Esophagus muscularis mucosa (tissue), 4 donors: ENCODE results near the gene GOLGA6C. TPM values are rescaled to one million over a fixed set of nuclear protein-coding genes. Genes with fewer than 3 reads are reported as not detected.
"Not testable (repeated sequence)": the region's sequence is repeated elsewhere in the genome, so short reads cannot be mapped to it uniquely, and the experiment has no call there.

Source experiments
- DNase-seq: peaks from one replicate; pipeline ENCODE4 v3.0.0-alpha.2; 2017; ENCODE audit errors: extremely low spot score
- H3K27ac ChIP-seq, 4 donors: fragments of 200-600 bp; sonication (generic); replicated peaks in 1 of 4; 1 replicate in 3 of 4; 2 replicates in 1 of 4; pipeline ENCODE4 v1.5.1; 2016 to 2019; ENCODE audit warnings: mild to moderate bottlenecking in 1 of 4
- H3K27me3 ChIP-seq, 4 donors: fragments of 200-600 bp; sonication (generic); one replicate each; pipeline versions ENCODE4 v1.5.1 to v1.6.0; 2016 to 2019
- H3K36me3 ChIP-seq, 4 donors: fragments of 200-600 bp; sonication (generic); one replicate each; pipeline ENCODE4 v1.5.1; 2016 to 2019
- H3K4me1 ChIP-seq, 4 donors: fragments of 200-600 bp; sonication (generic); one replicate each; pipeline ENCODE4 v1.5.1; 2016 to 2019
- H3K4me3 ChIP-seq, 4 donors: fragments of 200-600 bp; sonication (generic); 1 replicate in 2 of 4; 2 replicates in 2 of 4; pipeline ENCODE4 v1.5.1; 2016 to 2019; ENCODE audit warnings: mild to moderate bottlenecking in 4 of 4, moderate library complexity in 1 of 4
- H3K9me3 ChIP-seq, 4 donors: fragments of 200-600 bp; sonication (generic); 1 replicate in 3 of 4; 2 replicates in 1 of 4; pipeline ENCODE4 v1.5.1; 2016 to 2019
- CTCF ChIP-seq, 3 experiments: fragments of 200-600 bp in 2 of 3; fragments of 450-650 bp in 1 of 3; sonication (generic) in 2 of 3; IDR thresholded peaks; one replicate each; pipeline ENCODE4 v1.5.1; 2017 to 2019; ENCODE audit warnings: antibody characterized with exemption in 3 of 3, mild to moderate bottlenecking in 2 of 3, moderate library complexity in 1 of 3
- EP300 ChIP-seq: sonication (generic); formaldehyde crosslinking; IDR thresholded peaks from one replicate; pipeline ENCODE4 v1.6.1; 2017; ENCODE audit warnings: antibody characterized with exemption
- POLR2A ChIP-seq: fragments of 450-650 bp; IDR thresholded peaks from one replicate; pipeline ENCODE4 v1.6.1; 2017; ENCODE audit warnings: antibody characterized with exemption, moderate library complexity, mild to moderate bottlenecking, low read depth
- POLR2AphosphoS5 ChIP-seq, 2 donors: sonication (generic); formaldehyde crosslinking; IDR thresholded peaks; one replicate each; pipeline ENCODE4 v1.6.1; 2017; ENCODE audit warnings: antibody characterized with exemption in 2 of 2
- WGBS: methylation state at CpG from one replicate; pipeline ENCODE4 v1.1.5; 2018; 5-methylcytosine and 5-hydroxymethylcytosine counted together
- intact Hi-C: fragments of 100-400 bp; cut with DNase I; formaldehyde crosslinking; loops from one replicate; pipeline ENCODE4 v1.15.1; 2023
- small RNA-seq, 3 donors: library from RNA; depleted of rRNA; stranded (forward); fragments of <200 nt; gene quantifications; one replicate each; pipeline ENCODE3, GENCODE V24; 2016
- total RNA-seq, 4 donors: library from RNA; depleted of rRNA; stranded (reverse); fragments of >200 nt; gene quantifications; one replicate each; pipeline versions ENCODE4 v1.1.0 to v1.2.1, GENCODE V29; 2016

Gene GOLGA6C
- total RNA-seq, 4 donors from 2014 or later = not detected

- no peak for DNase-seq
- H3K27me3 ChIP-seq = no peaks in the 10 kb centered on the region
- intact Hi-C loops = no loop called here
- no peaks in the 10 kb centered on the region for H3K36me3 ChIP-seq
- no peaks in the 10 kb centered on the region for H3K4me1 ChIP-seq
- no peak overlapping the region for H3K27ac ChIP-seq
- no peak overlapping the region for H3K4me3 ChIP-seq
- TF ChIP-seq EP300 (no peak), CTCF (IDR thresholded peaks at IDR 0.05) (no peak), POLR2A (no peak), POLR2AphosphoS5 (IDR thresholded peaks at IDR 0.05) (no peak)
- H3K9me3 ChIP-seq = no peaks in the 10 kb centered on the region
- 69% methylated on average over 5 of the region's 5 CpGs for WGBS
Measured at GRCh38 chr15:75314552-75315290, 56.6 kb downstream of the GOLGA6C start.

GRCh38 chr15:75319231-75319897, 61.2 kb downstream of the GOLGA6C start:
- not testable (repeated sequence) for H3K27ac ChIP-seq

More at GRCh38 chr15:75319231-75319897, 61.2 kb downstream of the GOLGA6C start:
- intact Hi-C loops, H3K4me3 ChIP-seq, H3K9me3 ChIP-seq, H3K4me1 ChIP-seq, H3K27me3 ChIP-seq, DNase-seq, H3K36me3 ChIP-seq: not testable (repeated sequence)
- whole genome bisulfite sequencing = 91% methylated on average over 5 of the region's 5 CpGs

Small RNAs within 50 kb of the gene (small RNA-seq; reads per million reads assigned to genes)
- 0 reads per million in 3 donors for gene AC068338.1
- gene RN7SL327P = 0 reads per million in 3 donors
- 0 reads per million in 3 donors for gene RN7SL489P

Other genes with a start within 250 kb of the GOLGA6C start
- 1 to 10 TPM; 6.4 to 8.9 (median 7.4) TPM for gene PPCDC, start 234.7 kb upstream of the GOLGA6C start, total RNA-seq
- 10 to 100 TPM in 3 of 4 donors, 1 to 10 TPM in 1; 7.5 to 17.7 (median 13.4) TPM for gene C15orf39, start 56.5 kb upstream of the GOLGA6C start, total RNA-seq
- not detected for gene GOLGA6D, start 24.5 kb downstream of the GOLGA6C start, total RNA-seq
- 10 to 100 TPM; 32.0 to 73.0 (median 50.6) TPM for gene COMMD4, start 77.7 kb downstream of the GOLGA6C start, total RNA-seq
- gene NEIL1, start 88.7 kb downstream of the GOLGA6C start, total RNA-seq = 10 to 100 TPM; 14.1 to 37.0 (median 15.7) TPM
- gene MAN2C1, start 110.3 kb downstream of the GOLGA6C start, total RNA-seq = 100 to 1,000 TPM in 3 of 4 donors, 10 to 100 TPM in 1; 67.4 to 163 (median 125) TPM
- gene SIN3A, start 193.4 kb downstream of the GOLGA6C start, total RNA-seq = 10 to 100 TPM; 31.1 to 53.1 (median 45.6) TPM